Peyer's patch (tissue), 4 donors: ENCODE results near the gene UTP4. TPM values are rescaled to one million over a fixed set of nuclear protein-coding genes. Genes with fewer than 3 reads are reported as not detected.

ENCODE experiments used
- DNase-seq, 3 donors: peaks; one replicate each; pipeline ENCODE4 v3.0.0-alpha.2; 2017 to 2019
- H3K27ac ChIP-seq, 4 donors: fragments of 200-600 bp; sonication (generic); one replicate each; pipeline ENCODE4 v1.5.1; 2016 to 2019
- H3K27me3 ChIP-seq, 2 donors: fragments of 200-600 bp; sonication (generic); one replicate each; pipeline ENCODE4 v1.5.1; 2019
- H3K36me3 ChIP-seq, 3 donors: fragments of 200-600 bp; sonication (generic); one replicate each; pipeline ENCODE4 v1.5.1; 2016 to 2019
- H3K4me1 ChIP-seq, 4 donors: fragments of 200-600 bp; sonication (generic); one replicate each; pipeline ENCODE4 v1.5.1; 2016 to 2019
- H3K4me3 ChIP-seq, 4 donors: fragments of 200-600 bp; sonication (generic); 1 replicate in 3 of 4; 2 replicates in 1 of 4; pipeline ENCODE4 v1.5.1; 2016 to 2019; ENCODE audit warnings: mild to moderate bottlenecking in 1 of 4
- H3K9me3 ChIP-seq, 4 donors: fragments of 200-600 bp; sonication (generic); one replicate each; pipeline ENCODE4 v1.5.1; 2016 to 2019; ENCODE audit warnings: mild to moderate bottlenecking in 1 of 4
- CTCF ChIP-seq, 6 experiments: fragments of 450-650 bp in 4 of 6; fragments of 200-600 bp in 2 of 6; sonication (generic) in 1 of 6; IDR thresholded peaks; one replicate each; pipeline ENCODE4 v1.5.1; 2017 to 2019; ENCODE audit warnings: antibody characterized with exemption in 6 of 6, mild to moderate bottlenecking in 3 of 6, moderate library complexity in 1 of 6
- POLR2A ChIP-seq, 2 donors: fragments of 450-650 bp; IDR thresholded peaks; one replicate each; pipeline ENCODE4 v1.5.1; 2017; ENCODE audit warnings: antibody characterized with exemption in 2 of 2, mild to moderate bottlenecking in 2 of 2, moderate library complexity in 2 of 2
- total RNA-seq, 4 donors: library from RNA; depleted of rRNA; stranded (reverse); fragments of >200 nt; gene quantifications; one replicate each; pipeline ENCODE4 v1.1.0, GENCODE V29; 2016

Gene UTP4
- total RNA-seq, 4 donors from 2014 or later, result 8.9 to 19.4 (median 13.1) TPM

GRCh38 chr16:69191136-69191535 is 58.7 kb downstream of the UTP4 start:
- H3K27me3 ChIP-seq, result no peaks in the 10 kb centered on the region
- no peak overlapping the region for H3K4me3 ChIP-seq
- no peak for TF ChIP-seq POLR2A (IDR thresholded peaks at IDR 0.05)
- TF ChIP-seq CTCF (IDR thresholded peaks at IDR 0.05), result no peak
- H3K9me3 ChIP-seq, result no peaks in the 10 kb centered on the region
- peaks cover 0 to 28% (median 3%) of the 10 kb centered on the region in 4 donors for H3K4me1 ChIP-seq
- no peak for DNase-seq
- H3K36me3 ChIP-seq, result no peaks in the 10 kb centered on the region
- H3K27ac ChIP-seq, result no peak overlapping the region

GRCh38 chr16:69193855-69194254 is 61.4 kb downstream of the UTP4 start:
- Histone ChIP-seq H3K4me3 (no peak overlapping the region), H3K36me3 (no peaks in the 10 kb centered on the region), H3K27me3 (no peaks in the 10 kb centered on the region), H3K4me1 (peaks cover 0 to 19% (median 0%) of the 10 kb centered on the region in 4 donors), H3K9me3 (no peaks in the 10 kb centered on the region), H3K27ac (no peak overlapping the region)
- TF ChIP-seq POLR2A (IDR thresholded peaks at IDR 0.05) (no peak), CTCF (IDR thresholded peaks at IDR 0.05) (no peak)
- DNase-seq, result no peak

GRCh38 chr16:69194488-69194887 is 62.0 kb downstream of the UTP4 start:
- no peaks in the 10 kb centered on the region for H3K36me3 ChIP-seq
- no peak for DNase-seq
- no peak overlapping the region for H3K4me3 ChIP-seq
- no peaks in the 10 kb centered on the region for H3K27me3 ChIP-seq
- TF ChIP-seq CTCF (IDR thresholded peaks at IDR 0.05), result no peak
- TF ChIP-seq POLR2A (IDR thresholded peaks at IDR 0.05), result no peak
- peaks cover 0 to 14% (median 0%) of the 10 kb centered on the region in 4 donors for H3K4me1 ChIP-seq
- no peaks in the 10 kb centered on the region for H3K9me3 ChIP-seq
- no peak overlapping the region for H3K27ac ChIP-seq

- DNase-seq, result no peak
- Histone ChIP-seq H3K27ac (no peak overlapping the region), H3K27me3 (no peaks in the 10 kb centered on the region), H3K4me3 (no peak overlapping the region), H3K4me1 (peaks cover 0 to 8% (median 0%) of the 10 kb centered on the region in 4 donors), H3K36me3 (no peaks in the 10 kb centered on the region), H3K9me3 (no peaks in the 10 kb centered on the region)
- no peak for TF ChIP-seq CTCF (IDR thresholded peaks at IDR 0.05)
- TF ChIP-seq POLR2A (IDR thresholded peaks at IDR 0.05), result no peak
Measured at GRCh38 chr16:69195369-69196029, 63.0 kb downstream of the UTP4 start.

GRCh38 chr16:69197573-69197972 is 65.1 kb downstream of the UTP4 start:
- no peaks in the 10 kb centered on the region for H3K27me3 ChIP-seq
- H3K36me3 ChIP-seq, result no peaks in the 10 kb centered on the region
- no peak for DNase-seq
- peaks cover 0 to 5% (median 0%) of the 10 kb centered on the region in 4 donors for H3K4me1 ChIP-seq
- H3K27ac ChIP-seq, result no peak overlapping the region
- no peak overlapping the region for H3K4me3 ChIP-seq
- no peaks in the 10 kb centered on the region for H3K9me3 ChIP-seq
- TF ChIP-seq CTCF (IDR thresholded peaks at IDR 0.05), result no peak
- TF ChIP-seq POLR2A (IDR thresholded peaks at IDR 0.05), result no peak
